Measurements from ENCODE around the gene LTA. TPM values are rescaled to one million over a fixed set of nuclear protein-coding genes. Genes with fewer than 3 reads are reported as not detected.
A peak's percentile ranks its signal among the peaks of the same experiment; 100 is the strongest.
"Not testable (repeated sequence)": the region's sequence is repeated elsewhere in the genome, so short reads cannot be mapped to it uniquely, and the experiment has no call there.

The LTA gene
- polyA plus RNA-seq, 1 experiment, result not detected

DNA sequence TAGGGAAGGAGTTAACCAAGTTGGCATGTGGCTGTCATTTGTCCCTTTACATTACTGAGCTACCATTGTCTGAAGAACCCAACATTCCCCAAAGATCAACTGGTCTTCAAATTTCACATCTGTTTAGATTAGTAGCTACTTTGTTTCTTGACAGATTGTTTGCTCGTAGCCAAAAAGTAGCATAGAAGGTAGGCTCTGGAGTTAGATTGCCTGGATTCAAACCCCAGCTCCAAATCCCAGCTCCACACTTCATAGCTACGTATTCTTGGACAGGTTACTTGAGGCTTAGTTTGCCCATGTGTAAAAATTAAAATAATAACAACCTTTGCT is 23.6 kb upstream of the LTA start:
- TF ChIP-seq, protein P1, sequence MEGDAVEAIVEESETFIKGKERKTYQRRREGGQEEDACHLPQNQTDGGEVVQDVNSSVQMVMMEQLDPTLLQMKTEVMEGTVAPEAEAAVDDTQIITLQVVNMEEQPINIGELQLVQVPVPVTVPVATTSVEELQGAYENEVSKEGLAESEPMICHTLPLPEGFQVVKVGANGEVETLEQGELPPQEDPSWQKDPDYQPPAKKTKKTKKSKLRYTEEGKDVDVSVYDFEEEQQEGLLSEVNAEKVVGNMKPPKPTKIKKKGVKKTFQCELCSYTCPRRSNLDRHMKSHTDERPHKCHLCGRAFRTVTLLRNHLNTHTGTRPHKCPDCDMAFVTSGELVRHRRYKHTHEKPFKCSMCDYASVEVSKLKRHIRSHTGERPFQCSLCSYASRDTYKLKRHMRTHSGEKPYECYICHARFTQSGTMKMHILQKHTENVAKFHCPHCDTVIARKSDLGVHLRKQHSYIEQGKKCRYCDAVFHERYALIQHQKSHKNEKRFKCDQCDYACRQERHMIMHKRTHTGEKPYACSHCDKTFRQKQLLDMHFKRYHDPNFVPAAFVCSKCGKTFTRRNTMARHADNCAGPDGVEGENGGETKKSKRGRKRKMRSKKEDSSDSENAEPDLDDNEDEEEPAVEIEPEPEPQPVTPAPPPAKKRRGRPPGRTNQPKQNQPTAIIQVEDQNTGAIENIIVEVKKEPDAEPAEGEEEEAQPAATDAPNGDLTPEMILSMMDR (IDR thresholded peaks at IDR 0.05; ENCODE audit: low read depth, low read length), result no peak
- ChIA-PET POLR2A (no interaction called here), CTCF (interaction anchor here (1.0 to 14.1 kb wide), 3 partner anchors 33 to 56 kb away, joined by 3 to 388 read pairs (median 31); partner anchors contain the start of genes LTB and NCR3)
- H3K27ac ChIP-seq (ENCODE audit: low read depth, low read length), result no peak overlapping the region
- H3K27me3 ChIP-seq (ENCODE audit: control insufficient read depth, insufficient read depth, low read length), result no peaks in the 10 kb centered on the region
- H3K9me3 ChIP-seq (ENCODE audit: control insufficient read depth, insufficient read depth, low read length), result peaks cover 3% of the 10 kb centered on the region; the same call in 1 of the 2 replicates
- H3K4me3 ChIP-seq (ENCODE audit: low read depth, low read length), result peak overlapping the region; percentile 60
- DNase-seq (ENCODE audit: low read depth, low spot score), result no peak

DNA sequence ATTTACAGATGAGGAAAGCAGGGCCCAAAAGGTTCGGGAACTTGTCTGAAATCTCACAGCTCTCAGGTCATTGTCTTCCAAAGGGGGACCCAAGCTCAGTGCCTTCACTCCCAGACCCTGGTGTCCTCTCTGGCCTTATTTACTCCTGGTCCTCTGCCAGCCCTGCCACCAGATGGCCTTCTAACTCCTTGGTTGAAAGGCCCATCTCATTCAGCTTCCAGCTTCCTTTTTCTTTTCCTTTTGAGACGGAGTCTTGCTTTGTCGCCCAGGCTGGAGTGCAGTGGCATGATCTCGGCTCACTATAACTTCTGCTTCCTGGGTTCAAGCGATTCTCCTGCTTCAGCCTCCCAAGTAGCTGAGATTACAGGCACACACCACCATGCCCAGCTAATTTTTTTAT is 20.7 kb upstream of the LTA start:
- H3K9me3 ChIP-seq (ENCODE audit: control insufficient read depth, insufficient read depth, low read length); H3K27me3 ChIP-seq (ENCODE audit: control insufficient read depth, insufficient read depth, low read length); POLR2A ChIA-PET; H3K27ac ChIP-seq (ENCODE audit: low read depth, low read length); DNase-seq (ENCODE audit: low read depth, low spot score); H3K4me3 ChIP-seq (ENCODE audit: low read depth, low read length): not testable (repeated sequence)
- CTCF ChIA-PET, result interaction anchor here (0.6 to 14.1 kb wide), 11 partner anchors 12 to 1239 kb away, joined by 3 to 388 read pairs (median 3); partner anchors contain the start of gene NCR3
- TF ChIP-seq, protein P1 (IDR thresholded peaks at IDR 0.05; ENCODE audit: low read depth, low read length), result peak; percentile 36; the same call in 1 of the 2 replicates

DNA sequence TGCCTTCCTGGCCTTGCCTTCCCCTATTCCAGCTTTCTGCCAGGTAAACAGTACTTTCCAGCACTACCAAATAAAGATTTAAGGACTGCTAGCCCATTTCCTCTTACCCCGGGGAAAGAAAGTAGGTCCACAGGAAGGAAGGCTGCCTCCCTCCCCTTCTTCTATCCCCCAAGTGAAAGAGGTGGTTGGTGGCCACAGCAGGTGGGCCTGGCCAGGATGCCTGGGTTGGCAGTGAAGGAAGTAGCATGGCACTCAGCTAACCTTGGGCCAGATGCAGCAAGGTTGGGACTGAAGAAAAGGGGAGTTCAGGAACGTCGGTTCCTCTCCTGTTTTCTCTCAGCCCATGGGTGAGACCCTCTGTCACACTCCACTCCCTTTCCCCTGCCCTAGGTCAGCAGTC is 15.8 kb upstream of the LTA start:
- POLR2A ChIA-PET, result no interaction called here
- TF ChIP-seq, protein P1 (IDR thresholded peaks at IDR 0.05; ENCODE audit: low read depth, low read length), result no peak
- DNase-seq (ENCODE audit: low read depth, low spot score), result no peak
- Histone ChIP-seq H3K27ac (ENCODE audit: low read depth, low read length) (no peak overlapping the region), H3K27me3 (ENCODE audit: control insufficient read depth, insufficient read depth, low read length) (no peaks in the 10 kb centered on the region), H3K4me3 (ENCODE audit: low read depth, low read length) (no peak overlapping the region), H3K9me3 (ENCODE audit: control insufficient read depth, insufficient read depth, low read length) (no peaks in the 10 kb centered on the region; the same call in 1 of the 2 replicates)
- CTCF ChIA-PET, result interaction anchor here (1.1 to 2.5 kb wide), 2 partner anchors 24 to 42 kb away, joined by 4 to 16 read pairs; no protein-coding TSS in a partner anchor

DNA sequence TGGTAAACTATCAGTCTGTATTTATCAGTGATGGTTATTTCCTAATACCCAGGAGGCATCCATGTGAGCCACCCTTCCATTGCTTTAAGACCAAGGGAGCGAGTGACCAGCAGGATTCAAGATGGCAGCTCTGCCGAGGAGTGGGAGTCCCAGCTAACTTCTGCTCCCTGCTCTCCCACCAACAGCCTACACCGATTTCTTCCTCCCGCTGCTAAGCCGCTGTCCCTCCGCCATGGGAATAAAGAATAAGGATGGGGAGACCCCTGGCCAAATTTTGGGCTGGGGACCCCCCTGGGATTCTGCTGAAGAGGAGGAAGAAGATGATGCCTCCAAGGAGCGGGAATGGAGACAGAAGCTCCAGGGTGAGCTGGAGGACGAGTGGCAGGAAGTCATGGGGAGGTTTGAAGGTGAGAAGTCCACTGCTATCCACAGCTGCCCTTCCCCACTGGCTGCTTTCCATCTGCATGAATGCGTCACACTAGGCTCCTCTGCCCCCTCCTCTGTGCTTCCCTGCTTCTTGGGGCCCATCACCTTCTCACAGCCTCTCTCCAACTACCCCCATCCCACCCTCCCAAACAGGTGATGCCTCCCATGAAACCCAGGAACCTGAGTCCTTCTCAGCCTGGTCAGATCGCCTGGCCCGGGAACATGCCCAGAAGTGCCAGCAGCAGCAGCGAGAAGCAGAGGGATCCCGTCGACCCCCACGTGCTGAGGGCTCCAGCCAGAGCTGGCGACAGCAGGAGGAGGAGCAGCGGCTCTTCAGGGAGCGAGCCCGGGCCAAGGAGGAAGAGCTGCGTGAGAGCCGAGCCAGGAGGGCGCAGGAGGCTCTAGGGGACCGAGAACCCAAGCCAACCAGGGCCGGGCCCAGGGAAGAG is 14.4 kb upstream of the LTA start:
- ChIA-PET POLR2A (no interaction called here), CTCF (interaction anchor here (1.1 to 2.5 kb wide), 2 partner anchors 23 to 40 kb away, joined by 4 to 16 read pairs; no protein-coding TSS in a partner anchor)
- Histone ChIP-seq H3K27ac (ENCODE audit: low read depth, low read length) (no peak overlapping the region), H3K27me3 (ENCODE audit: control insufficient read depth, insufficient read depth, low read length) (no peaks in the 10 kb centered on the region), H3K4me3 (ENCODE audit: low read depth, low read length) (no peak overlapping the region), H3K9me3 (ENCODE audit: control insufficient read depth, insufficient read depth, low read length) (no peaks in the 10 kb centered on the region; the same call in 1 of the 2 replicates)
- TF ChIP-seq, protein P1 (IDR thresholded peaks at IDR 0.05; ENCODE audit: low read depth, low read length), result no peak
- DNase-seq (ENCODE audit: low read depth, low spot score), result no peak

DNA sequence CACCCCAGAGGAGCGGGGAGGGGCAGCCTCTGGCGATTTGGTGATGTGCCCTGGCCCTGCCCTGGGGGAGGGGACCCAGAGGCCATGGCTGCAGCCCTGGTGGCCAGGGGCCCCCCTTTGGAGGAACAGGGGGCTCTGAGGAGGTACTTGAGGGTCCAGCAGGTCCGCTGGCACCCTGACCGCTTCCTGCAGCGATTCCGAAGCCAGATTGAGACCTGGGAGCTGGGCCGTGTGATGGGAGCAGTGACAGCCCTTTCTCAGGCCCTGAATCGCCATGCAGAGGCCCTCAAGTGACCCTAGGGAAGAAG is 13.8 kb upstream of the LTA start:
- ChIA-PET POLR2A (no interaction called here), CTCF (interaction anchor here (1.0 kb wide), 1 partner anchor 39 kb away, joined by 3 read pairs; no protein-coding TSS in a partner anchor)
- no peak overlapping the region for H3K27ac ChIP-seq (ENCODE audit: low read depth, low read length)
- H3K27me3 ChIP-seq (ENCODE audit: control insufficient read depth, insufficient read depth, low read length), result no peaks in the 10 kb centered on the region
- no peaks in the 10 kb centered on the region; the same call in 1 of the 2 replicates for H3K9me3 ChIP-seq (ENCODE audit: control insufficient read depth, insufficient read depth, low read length)
- DNase-seq (ENCODE audit: low read depth, low spot score), result no peak
- TF ChIP-seq, protein P1 (IDR thresholded peaks at IDR 0.05; ENCODE audit: low read depth, low read length), result no peak
- no peak overlapping the region for H3K4me3 ChIP-seq (ENCODE audit: low read depth, low read length)
